Measurements from ENCODE around the gene C16orf74.

Gene C16orf74

DNA sequence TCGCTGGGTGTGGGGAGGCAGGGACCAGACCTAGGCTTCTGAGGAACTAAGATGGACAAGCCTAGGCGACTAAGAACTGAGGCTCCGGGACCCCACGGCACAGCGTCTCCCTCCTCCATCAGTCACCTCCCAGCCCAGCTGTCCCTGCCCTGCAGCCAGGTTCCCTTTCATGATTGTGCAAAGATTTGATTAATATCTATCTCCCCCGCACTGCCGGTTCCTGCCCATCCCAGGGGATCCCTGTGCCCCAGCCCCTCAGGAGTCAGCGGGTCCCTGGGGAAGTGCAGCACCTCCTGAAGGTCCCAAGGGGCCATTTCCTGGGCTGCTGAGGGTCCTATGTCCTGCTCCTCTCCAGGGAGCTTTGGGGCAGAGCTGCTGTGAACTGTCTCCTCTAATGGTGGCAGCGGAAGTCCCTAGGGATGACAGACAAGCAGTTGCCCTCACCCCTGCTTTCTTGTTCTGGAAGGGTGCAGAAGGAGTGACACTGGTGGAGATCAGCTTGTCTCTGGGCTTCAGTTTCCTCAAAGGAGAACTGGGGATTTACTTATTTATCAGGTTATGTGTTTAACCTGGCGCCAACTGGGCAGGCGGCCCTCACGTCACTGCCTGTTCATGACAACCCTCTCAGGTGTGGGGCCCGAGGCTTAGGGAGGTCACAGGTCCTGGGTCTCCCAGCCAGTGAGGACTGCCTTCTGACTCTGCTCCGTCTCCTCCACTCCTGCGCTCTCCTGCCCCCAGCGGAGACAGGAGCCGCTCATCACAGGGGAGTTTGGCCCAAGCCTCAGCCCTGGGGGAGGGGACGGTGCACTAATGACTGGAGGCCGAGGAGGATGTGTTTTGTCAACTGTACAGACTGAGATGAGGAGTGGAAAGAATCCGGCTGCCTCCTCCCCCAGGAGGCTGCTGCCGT, 1.9 kb upstream of the C16orf74 start:
- Histone ChIP-seq H3K36me3 (ENCODE audit: low read depth) (peaks cover 26% of the 10 kb centered on the region), H3K4me3 (ENCODE audit: severe bottlenecking) (no peak overlapping the region), H3K4me1 (ENCODE audit: insufficient read depth, poor library complexity, severe bottlenecking) (peaks cover 50% of the 10 kb centered on the region), H3K27me3 (ENCODE audit: insufficient read depth, poor library complexity, severe bottlenecking) (no peaks in the 10 kb centered on the region), H3K9me3 (ENCODE audit: severe bottlenecking) (no peaks in the 10 kb centered on the region), H3K27ac (ENCODE audit: poor library complexity, severe bottlenecking) (peak overlapping the region; percentile 99)
- DNase-seq (ENCODE audit: low spot score) (no peak), ATAC-seq (ENCODE audit: low read depth) (peak; percentile 18)
- TF ChIP-seq, protein P1, sequence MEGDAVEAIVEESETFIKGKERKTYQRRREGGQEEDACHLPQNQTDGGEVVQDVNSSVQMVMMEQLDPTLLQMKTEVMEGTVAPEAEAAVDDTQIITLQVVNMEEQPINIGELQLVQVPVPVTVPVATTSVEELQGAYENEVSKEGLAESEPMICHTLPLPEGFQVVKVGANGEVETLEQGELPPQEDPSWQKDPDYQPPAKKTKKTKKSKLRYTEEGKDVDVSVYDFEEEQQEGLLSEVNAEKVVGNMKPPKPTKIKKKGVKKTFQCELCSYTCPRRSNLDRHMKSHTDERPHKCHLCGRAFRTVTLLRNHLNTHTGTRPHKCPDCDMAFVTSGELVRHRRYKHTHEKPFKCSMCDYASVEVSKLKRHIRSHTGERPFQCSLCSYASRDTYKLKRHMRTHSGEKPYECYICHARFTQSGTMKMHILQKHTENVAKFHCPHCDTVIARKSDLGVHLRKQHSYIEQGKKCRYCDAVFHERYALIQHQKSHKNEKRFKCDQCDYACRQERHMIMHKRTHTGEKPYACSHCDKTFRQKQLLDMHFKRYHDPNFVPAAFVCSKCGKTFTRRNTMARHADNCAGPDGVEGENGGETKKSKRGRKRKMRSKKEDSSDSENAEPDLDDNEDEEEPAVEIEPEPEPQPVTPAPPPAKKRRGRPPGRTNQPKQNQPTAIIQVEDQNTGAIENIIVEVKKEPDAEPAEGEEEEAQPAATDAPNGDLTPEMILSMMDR (IDR thresholded peaks at IDR 0.05; ENCODE audit: poor library complexity, severe bottlenecking), result peak; percentile 55

DNA sequence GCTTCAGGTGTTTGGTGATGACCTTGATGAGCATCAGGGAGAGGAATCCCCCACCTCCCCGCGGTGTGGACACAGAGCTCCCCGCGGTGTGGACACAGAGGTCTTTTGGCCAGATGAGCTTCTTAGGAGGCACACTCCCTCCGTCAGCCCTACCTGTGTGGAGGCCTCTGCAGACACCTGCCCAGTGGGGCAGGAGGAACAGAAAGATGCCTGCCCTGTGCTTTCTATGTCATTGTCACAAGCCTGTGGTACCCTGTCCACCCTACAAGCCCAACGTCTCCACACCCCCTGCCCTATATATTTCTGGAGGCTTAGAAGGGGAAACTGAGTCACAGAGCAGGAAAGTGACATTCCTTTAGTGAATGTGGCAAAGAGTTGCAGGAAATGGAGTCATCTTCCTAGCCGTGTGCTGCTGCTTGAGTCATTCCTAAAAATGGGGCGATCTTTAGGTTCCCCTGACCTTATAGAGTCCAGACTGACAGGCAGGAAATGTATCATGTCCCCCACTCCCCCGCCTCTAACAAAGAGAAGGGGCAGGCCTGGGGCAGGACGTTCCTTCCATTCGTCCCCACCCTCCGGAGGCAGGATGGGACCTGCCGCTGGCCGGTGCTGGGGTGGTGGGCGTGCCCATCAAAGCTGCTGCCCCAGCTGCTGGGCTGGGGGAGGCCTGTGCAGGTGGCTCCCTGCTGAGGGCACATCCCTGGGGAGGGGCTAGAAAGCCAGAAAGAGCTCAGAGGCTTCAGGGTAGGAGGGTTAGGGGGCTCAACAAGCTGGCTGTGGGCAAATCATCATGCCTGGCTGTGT, 1.0 kb upstream of the C16orf74 start:
- DNase-seq (ENCODE audit: low spot score), result peak; percentile 97
- peak; percentile 73 for ATAC-seq (ENCODE audit: low read depth)
- H3K27me3 ChIP-seq (ENCODE audit: insufficient read depth, poor library complexity, severe bottlenecking), result no peaks in the 10 kb centered on the region
- TF ChIP-seq, protein P1 (IDR thresholded peaks at IDR 0.05; ENCODE audit: poor library complexity, severe bottlenecking), result no peak
- no peaks in the 10 kb centered on the region for H3K9me3 ChIP-seq (ENCODE audit: severe bottlenecking)
- H3K36me3 ChIP-seq (ENCODE audit: low read depth), result peaks cover 35% of the 10 kb centered on the region
- H3K4me3 ChIP-seq (ENCODE audit: severe bottlenecking), result peak overlapping the region; percentile 99
- H3K27ac ChIP-seq (ENCODE audit: poor library complexity, severe bottlenecking), result peak overlapping the region; percentile 99
- H3K4me1 ChIP-seq (ENCODE audit: insufficient read depth, poor library complexity, severe bottlenecking), result peaks cover 50% of the 10 kb centered on the region

DNA sequence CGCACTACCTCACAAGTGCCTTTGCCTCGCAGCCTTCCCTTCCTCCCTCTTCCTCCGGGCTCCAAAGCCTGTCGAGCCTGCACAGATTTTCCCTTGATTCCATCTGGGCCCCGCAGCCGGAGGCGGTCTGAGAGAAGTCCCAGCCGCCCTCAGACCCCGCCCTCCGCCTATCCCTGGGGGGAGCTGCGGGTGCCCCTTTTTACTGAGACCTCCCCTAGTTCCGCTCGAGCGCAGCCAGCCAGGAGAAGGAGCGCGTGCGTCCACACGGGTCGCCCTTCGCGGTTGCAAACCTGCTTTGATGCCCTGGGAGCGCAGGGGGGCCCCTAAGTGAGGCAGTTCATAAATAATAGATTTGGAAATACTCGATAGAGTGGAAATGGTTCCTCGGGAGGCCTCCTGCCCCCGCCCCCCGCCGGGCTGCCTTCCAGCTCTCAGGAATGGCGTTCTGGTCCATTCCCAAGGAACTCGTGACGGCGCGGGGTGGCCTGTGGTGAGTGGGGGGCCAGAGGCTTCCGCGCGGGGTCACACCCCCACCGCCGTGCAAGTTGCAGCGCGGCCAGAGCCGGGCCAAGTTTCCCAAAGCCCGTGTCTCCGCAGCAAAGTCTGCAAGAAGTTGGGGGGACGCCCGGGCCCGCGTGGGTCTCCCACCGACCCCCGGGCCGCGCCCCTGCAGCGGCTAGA, 610 bp downstream of the C16orf74 start:
- no peak for DNase-seq (ENCODE audit: low spot score)
- Histone ChIP-seq H3K9me3 (ENCODE audit: severe bottlenecking) (no peaks in the 10 kb centered on the region), H3K4me1 (ENCODE audit: insufficient read depth, poor library complexity, severe bottlenecking) (peaks cover 61% of the 10 kb centered on the region), H3K36me3 (ENCODE audit: low read depth) (peaks cover 46% of the 10 kb centered on the region), H3K27me3 (ENCODE audit: insufficient read depth, poor library complexity, severe bottlenecking) (no peaks in the 10 kb centered on the region), H3K27ac (ENCODE audit: poor library complexity, severe bottlenecking) (peak overlapping the region; percentile 99), H3K4me3 (ENCODE audit: severe bottlenecking) (peak overlapping the region; percentile 99)
- TF ChIP-seq, protein P1 (IDR thresholded peaks at IDR 0.05; ENCODE audit: poor library complexity, severe bottlenecking), result no peak
- ATAC-seq (ENCODE audit: low read depth), result no peak

DNA sequence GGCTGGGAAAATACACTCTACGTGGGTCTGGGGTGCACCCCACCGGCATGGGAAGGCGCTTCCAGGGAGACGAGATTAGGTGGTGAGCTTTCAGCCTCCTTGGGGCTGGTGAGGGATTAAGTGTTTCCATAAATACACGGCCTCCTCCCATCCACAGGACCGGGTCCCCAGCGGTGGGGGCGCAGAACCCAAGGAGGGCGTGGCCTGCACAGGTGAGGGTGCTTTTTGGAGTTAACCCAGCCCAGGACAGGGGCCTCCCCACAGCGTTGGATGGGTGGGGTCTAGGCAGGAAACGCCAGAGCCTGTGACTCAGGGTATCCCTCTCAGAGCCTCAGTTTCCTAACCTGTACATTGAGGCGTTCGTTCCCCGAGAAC, 1.1 kb downstream of the C16orf74 start:
- Histone ChIP-seq H3K9me3 (ENCODE audit: severe bottlenecking) (no peaks in the 10 kb centered on the region), H3K27ac (ENCODE audit: poor library complexity, severe bottlenecking) (peak overlapping the region; percentile 99), H3K27me3 (ENCODE audit: insufficient read depth, poor library complexity, severe bottlenecking) (no peaks in the 10 kb centered on the region), H3K4me1 (ENCODE audit: insufficient read depth, poor library complexity, severe bottlenecking) (peaks cover 61% of the 10 kb centered on the region), H3K36me3 (ENCODE audit: low read depth) (peaks cover 51% of the 10 kb centered on the region), H3K4me3 (ENCODE audit: severe bottlenecking) (peak overlapping the region; percentile 99)
- TF ChIP-seq, protein P1 (IDR thresholded peaks at IDR 0.05; ENCODE audit: poor library complexity, severe bottlenecking), result no peak
- ATAC-seq (ENCODE audit: low read depth) (peak; percentile 3; the same call in 2 of the 3 replicates), DNase-seq (ENCODE audit: low spot score) (peak; percentile 87)

All from RWPE2 (cell line).